NCI-H1105 treated with DMSO at 0.1 percent for 48 hours (cell line): ENCODE data around the gene ABCC12.
A peak's percentile ranks its signal among the peaks of the same experiment; 100 is the strongest.

ENCODE experiments used
- DNase-seq: peaks from one replicate; lab custom pipeline; 2025; lab: John Stamatoyannopoulos, UW

ABCC12 gene

DNA sequence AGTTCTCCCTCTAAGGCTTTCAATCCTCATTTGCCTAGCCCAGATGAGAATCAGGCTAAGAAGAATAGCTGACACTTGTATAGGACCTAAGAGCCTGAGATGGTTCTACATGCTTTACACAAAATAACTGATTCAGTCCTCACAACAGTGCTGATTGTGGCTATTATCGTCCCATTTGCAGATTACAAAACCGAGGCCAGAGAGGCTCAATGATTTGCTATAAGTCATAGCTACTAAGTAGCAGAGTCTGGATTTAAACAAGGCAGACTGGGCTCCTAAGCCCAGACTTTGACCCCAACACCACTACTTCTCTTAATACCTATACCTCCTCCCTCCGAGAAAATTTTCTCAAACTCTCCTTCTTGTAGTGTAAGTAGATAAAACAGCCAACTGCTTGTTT, 23.1 kb downstream of the ABCC12 start:
- no peak for DNase-seq

GRCh38 chr16:48131201-48131935, 24.4 kb downstream of the ABCC12 start:
- DNase-seq = no peak

DNA sequence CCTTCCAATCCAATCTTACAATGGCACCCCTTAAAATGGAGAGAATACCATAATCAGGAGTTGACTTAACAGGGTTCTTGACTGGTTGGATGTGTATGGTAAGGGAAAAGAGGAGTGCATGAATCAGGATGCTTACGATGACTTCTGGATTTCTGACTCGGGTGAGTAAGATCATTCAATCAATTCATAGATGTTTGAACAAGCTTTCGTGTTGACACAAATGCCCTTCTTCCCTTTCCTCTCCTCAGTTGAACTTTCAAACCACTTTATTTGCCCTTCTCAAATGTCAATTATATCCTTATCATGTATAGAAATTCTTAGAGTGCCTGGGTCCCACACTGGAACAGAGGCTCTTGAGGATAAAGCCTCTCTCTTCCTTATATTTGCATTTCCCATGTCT, 25.9 kb downstream of the ABCC12 start:
- no peak for DNase-seq

GRCh38 chr16:48128769-48129168, 27.0 kb downstream of the ABCC12 start:
- DNase-seq = no peak

GRCh38 chr16:48126801-48127644, 28.8 kb downstream of the ABCC12 start:
- DNase-seq = peak; percentile 31

- DNase-seq = no peak
Observed at GRCh38 chr16:48125888-48126287, 29.9 kb downstream of the ABCC12 start.

DNA sequence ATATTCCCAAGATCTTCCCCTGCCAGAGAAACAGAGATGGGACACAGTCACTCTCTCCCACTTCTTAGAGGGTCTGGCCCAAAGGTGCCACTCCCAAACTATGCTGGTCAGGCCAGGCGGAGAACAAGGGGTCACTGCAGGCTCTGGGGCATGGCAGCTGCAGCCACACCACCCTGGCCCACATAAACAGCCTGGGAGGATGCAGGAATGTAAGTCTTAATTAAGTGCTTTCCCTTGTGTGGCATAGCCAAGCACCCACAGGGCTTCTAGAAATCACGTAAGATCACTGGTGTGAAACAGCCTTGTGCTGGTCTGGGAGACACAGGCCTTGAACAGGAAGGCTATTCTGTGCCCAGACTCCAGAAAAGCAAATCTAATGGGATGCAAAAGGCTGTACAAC, 31.5 kb downstream of the ABCC12 start:
- DNase-seq = no peak

DNA sequence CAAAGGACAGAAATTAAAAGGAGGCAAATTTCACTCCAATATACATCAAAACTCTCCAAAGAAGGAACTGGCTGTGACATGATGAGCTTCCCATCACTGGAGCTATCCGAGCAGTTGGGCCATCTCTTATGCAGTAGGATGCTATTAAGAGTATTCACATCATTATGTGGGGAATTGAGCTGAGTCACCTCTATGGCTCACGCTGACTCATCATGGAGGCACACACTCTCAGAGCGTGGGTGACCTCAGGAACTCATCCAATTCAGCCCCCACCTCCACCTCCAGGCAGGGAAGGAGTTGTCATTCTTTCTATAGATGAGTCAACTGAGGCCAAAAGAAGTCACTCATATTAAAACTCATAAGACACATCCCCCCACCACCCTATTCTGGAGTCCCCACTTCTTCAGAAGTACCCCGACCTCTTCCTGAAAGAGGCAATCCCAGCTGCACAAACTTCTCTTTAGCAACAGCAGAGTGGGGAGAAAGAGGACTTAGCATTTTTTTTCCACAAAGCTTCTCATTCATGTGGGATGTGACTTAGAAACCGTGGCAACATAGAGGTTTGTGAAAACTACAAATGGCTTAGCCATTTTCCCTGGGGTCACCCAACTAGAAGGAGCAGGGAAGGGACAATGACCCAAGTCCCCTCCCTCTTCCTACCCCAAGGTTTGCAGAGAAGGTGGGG, 32.5 kb downstream of the ABCC12 start:
- DNase-seq = no peak

- no peak for DNase-seq
Observed at GRCh38 chr16:48121276-48121675, 34.5 kb downstream of the ABCC12 start.

DNA sequence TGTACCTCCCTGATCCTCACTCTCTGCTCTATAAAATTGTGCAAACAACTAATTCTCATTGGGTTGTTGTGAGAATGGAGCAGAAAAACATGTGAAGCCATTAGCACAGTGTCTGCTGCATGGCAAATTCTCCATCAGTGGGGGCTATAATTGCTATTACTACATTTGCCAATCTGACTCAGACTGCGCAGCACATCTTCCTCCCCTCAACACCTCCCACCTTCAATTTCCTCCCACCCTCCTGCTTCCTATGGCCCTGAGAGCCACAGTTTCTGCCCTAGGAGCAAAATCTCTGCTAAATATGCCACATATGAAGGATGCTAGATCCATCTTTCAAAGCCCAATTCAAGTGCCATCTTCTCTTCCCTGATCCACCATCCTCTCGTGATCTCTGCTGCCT, 37.0 kb downstream of the ABCC12 start:
- DNase-seq = no peak

DNA sequence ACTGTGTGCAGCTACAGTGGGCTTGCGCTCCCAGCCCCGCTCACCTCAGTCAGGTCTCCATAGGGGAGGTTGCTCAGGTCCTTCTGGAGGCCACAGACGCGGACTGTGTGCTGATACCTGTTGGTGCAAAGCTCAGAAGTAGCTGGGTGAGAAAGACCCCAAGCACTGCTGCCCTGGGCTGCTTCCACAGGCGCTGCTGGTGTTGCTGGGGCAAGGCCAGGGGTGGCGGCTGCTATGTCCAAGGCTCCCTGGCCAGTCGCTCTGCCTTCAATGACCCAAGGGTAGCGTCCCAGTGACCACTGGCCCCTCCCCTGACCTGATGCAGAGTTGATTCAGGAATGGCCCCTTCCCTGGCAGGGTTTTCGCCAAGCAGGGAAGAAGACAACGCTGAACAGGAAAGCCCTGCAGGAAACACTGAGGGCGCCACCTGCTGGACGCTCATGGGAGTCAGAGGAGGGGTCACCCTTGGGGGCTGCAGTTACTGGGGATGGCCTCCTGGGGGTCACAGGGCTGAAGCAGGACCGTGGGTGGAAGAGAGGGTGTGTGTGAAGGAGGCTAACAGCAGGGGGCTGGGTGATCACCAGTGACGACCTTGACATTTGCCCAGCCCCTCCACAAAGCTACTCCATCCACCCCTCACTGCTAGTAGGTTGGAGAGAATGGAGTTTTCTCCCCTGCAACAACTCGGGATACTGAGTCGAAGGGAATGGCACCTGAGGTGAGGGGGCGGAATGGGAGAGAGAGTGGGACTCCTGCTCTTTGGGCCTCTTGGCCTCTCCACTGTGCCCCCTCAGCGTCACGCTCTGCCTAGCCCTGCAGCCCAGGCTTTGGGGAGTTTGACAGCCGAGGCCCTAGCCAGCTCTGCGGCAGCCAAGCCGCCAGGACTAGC, 38.3 kb downstream of the ABCC12 start:
- peak; percentile 55 for DNase-seq

DNA sequence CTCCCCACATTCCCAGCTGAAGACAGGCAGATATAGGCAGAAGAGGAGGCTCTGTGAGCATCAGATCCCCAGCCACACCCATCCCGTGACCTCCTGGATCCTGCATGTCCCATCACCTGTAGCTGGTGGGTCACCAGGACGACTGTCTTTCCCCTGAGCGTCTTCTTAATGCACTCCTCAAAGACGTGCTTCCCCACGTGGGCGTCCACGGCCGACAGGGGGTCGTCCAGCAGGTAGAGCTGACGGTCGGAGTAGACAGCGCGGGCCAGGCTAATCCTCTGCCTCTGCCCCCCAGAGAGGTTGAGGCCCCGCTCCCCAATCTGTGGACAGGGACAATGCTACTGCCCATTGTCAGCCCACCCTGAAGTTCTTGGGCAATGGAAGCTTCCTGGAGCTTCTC, 40.5 kb downstream of the ABCC12 start:
- no peak for DNase-seq

DNA sequence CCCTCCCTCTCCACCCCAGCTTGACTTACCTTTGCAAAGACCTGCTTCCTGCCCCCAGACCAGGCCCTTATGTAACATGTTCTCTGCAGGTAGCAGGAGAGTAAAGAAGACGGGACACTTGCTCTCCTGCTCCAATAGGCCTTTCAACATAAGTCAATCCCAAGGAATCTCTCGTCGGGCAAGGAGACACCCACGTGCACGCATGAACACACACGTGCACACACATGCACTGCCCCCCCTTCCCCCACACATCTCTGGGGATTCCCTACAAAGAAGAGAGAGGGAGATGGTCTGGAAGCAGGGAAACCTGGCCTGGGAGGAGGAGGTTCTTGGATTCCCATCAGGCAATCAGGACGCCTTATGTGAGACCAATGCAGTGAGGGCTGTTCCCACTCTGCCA, 41.4 kb downstream of the ABCC12 start:
- DNase-seq = no peak

DNA sequence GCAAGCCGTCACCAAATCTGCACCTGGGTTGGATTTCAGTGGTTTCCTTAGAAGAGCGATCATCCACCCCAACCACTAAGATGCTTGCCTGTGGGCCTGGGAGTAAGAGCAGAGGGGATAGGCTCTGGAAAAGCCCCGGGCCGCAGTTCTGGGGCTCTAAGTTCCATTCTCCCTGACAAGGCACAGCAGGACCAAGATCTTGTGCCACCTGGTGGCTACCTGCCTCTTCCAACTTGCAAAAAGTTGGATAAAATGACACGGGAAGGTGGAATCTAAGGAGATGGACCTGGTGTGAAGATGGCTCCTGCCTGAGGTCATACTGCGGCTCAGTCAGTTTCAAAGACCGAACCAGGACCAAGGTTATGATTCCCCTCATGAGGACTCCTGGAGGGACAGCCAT, 42.3 kb downstream of the ABCC12 start:
- DNase-seq = no peak

DNA sequence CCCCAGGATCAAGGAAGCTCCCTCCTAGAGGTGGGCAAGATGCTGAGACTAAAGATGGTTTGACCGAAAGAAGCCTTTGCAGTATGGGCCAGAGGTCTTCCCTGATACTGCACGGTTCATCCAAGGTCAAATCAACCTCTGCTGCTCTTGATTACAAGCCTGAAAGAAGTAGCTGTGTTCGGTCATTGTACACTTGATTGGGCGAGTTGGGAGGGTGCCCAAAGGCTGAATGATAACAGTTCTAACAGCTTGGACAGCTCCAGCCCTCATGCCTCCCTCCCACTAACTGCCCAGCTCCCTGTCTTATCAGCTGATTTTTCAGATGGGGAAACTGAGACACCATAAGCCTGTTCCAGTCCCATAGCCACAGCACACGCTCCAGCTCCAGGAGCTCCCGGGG, 42.8 kb downstream of the ABCC12 start:
- DNase-seq = no peak

DNA sequence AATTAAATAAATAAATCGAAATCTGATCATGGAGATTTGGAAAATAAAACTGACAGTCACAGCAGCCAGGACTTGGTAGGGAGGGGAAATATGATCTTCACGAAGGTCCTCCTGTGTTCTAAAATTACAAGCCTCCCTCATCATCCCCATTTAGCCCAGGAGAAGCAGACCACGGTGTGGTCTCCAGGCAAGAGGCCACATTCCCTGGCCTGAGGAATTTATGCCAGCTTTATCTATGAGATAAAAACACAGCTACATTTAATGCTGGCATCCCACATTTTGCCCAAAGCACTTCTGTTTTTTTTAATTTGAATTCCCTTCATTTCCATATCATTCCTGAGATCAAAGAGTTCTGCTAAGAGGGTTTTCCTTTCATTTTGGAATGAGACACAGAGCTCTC, 43.2 kb downstream of the ABCC12 start:
- no peak for DNase-seq

- no peak for DNase-seq
Observed at GRCh38 chr16:48110982-48111381, 44.8 kb downstream of the ABCC12 start.

- no peak for DNase-seq
Observed at GRCh38 chr16:48110000-48110399, 45.8 kb downstream of the ABCC12 start.

DNA sequence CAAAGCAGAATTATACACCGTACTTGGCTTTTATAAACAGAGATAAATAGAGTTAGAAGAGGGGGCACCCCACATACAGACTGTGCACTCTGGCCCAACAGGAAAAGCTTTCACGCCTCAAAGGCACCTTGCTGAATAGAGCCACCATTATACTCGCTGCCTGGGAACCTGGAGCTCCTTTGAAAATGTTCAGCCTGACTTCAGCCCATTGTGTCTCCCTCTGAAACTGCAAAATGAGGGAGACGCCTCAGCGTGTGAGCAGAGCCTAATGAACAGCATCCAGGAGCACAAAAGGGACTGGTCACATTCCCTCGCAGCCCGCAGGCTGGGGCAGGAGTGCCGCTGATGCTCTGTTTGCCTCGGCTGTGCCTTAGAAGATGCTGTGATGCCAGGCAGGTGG, 46.3 kb downstream of the ABCC12 start:
- DNase-seq = no peak

- no peak for DNase-seq
Observed at GRCh38 chr16:48106446-48106845, 49.3 kb downstream of the ABCC12 start.
